Adrenal gland (tissue), 12 donors: ENCODE measurements around the gene ZDHHC4. TPM values are rescaled to one million over a fixed set of nuclear protein-coding genes. Genes with fewer than 3 reads are reported as not detected.

Source experiments
- DNase-seq, 7 donors: peaks; one replicate each; pipeline ENCODE4 v3.0.0-alpha.2; 2019 to 2020
- H3K27ac ChIP-seq, 5 donors: fragments of 200-600 bp; sonication (generic) in 4 of 5; 1 replicate in 3 of 5; 2 replicates in 2 of 5; pipeline versions ENCODE4 v1.5.1 to v1.8.0; 2016 to 2020; ENCODE audit warnings: mild to moderate bottlenecking in 1 of 5
- H3K27me3 ChIP-seq: fragments of 200-600 bp; 2 replicates; pipeline ENCODE4 v1.8.0; 2021
- H3K36me3 ChIP-seq, 2 donors: fragments of 200-600 bp; replicated peaks in 1 of 2; 1 replicate in 1 of 2; 2 replicates in 1 of 2; pipeline versions ENCODE4 v1.5.1 to v1.8.0; 2018 to 2022
- H3K4me1 ChIP-seq, 2 donors: fragments of 200-600 bp; replicated peaks in 1 of 2; 1 replicate in 1 of 2; 2 replicates in 1 of 2; pipeline versions ENCODE4 v1.5.1 to v1.8.0; 2018 to 2021
- H3K4me3 ChIP-seq, 4 donors: fragments of 200-600 bp; sonication (generic) in 3 of 4; one replicate each; pipeline ENCODE4 v1.5.1; 2016 to 2018
- H3K9me3 ChIP-seq, 3 donors: fragments of 200-600 bp; sonication (generic) in 1 of 3; replicated peaks in 1 of 3; 1 replicate in 2 of 3; 2 replicates in 1 of 3; pipeline versions ENCODE4 v1.5.1 to v1.8.0; 2016 to 2021
- CTCF ChIP-seq, 6 experiments: fragments of 450-650 bp in 4 of 6; fragments of 200-600 bp in 2 of 6; sonication (generic) in 1 of 6; IDR thresholded peaks; 1 replicate in 5 of 6; 2 replicates in 1 of 6; pipeline versions ENCODE4 v1.5.1 to v1.8.0; 2016 to 2021; ENCODE audit warnings: antibody characterized with exemption in 6 of 6, mild to moderate bottlenecking in 2 of 6, moderate library complexity in 1 of 6
- POLR2A ChIP-seq, 2 donors: fragments of 450-650 bp; IDR thresholded peaks; one replicate each; pipeline ENCODE4 v1.6.1; 2017; ENCODE audit warnings: antibody characterized with exemption in 2 of 2, mild to moderate bottlenecking in 2 of 2, moderate library complexity in 1 of 2
- WGBS, 4 donors: extraction: QIAGEN DNeasy Blood & Tissue Kit in 2 of 4; methylation state at CpG; one replicate each; pipeline versions ENCODE4 v1.1.5 to v1.1.7; 2013 to 2017; 5-methylcytosine and 5-hydroxymethylcytosine counted together
- intact Hi-C, 2 donors: fragments of 100-400 bp; cut with DNase I; formaldehyde crosslinking; loops; one replicate each; pipeline versions ENCODE4 v1.14.1 to v1.15.0; 2022 to 2023
- polyA plus RNA-seq, 3 donors: library from polyadenylated mRNA; stranded (reverse); fragments of 200-250 nt in 2 of 3; fragments of 350-450 nt in 1 of 3; fragmentation: Illumina TruSeq in 1 of 3; extraction: RNeasy Lipid Tissue Mini Kit (QIAGEN cat#74804) in 1 of 3; gene quantifications; one replicate each; pipeline ENCODE4 v1.2.3, GENCODE V29; 2013 to 2014
- total RNA-seq, 9 donors: library from RNA; depleted of rRNA in 4 of 9; stranded (reverse); fragments of >200 nt in 4 of 9; fragments of 120-200 nt in 1 of 9; fragmentation: NEBNext Ultra II Directional in 1 of 9; extraction: Animal tissue kit (Norgen Biotek cat#: 25700) in 1 of 9; gene quantifications; one replicate each; pipeline versions ENCODE4 v1.1.0 to v1.2.4, GENCODE V29; 2013 to 2023
- donor health status: healthy with polysubstance abuse.
- donor health status: Bipolar disorder and iron deficiency.
- donor health status: DM: yes; HTN: yes; CAD: no.
- donor health status: DM: no; HTN: no; CAD: no.
- donor health status: DM: no; HTN: no; CAD: no.
- donor health status: DM: yes; HTN: yes; CAD: no.

Gene ZDHHC4
- total and polyA plus RNA-seq, 12 donors: 38.5 to 115 (median 70.4) TPM

- intact Hi-C loops: no loop called here
Observed at GRCh38 chr7:6622134-6622710, 45.0 kb downstream of the ZDHHC4 start.

GRCh38 chr7:6623589-6624245, 46.5 kb downstream of the ZDHHC4 start:
- intact Hi-C loops: no loop called here
- no peak overlapping the region for H3K27ac ChIP-seq
- 75 to 85% (median 84%) methylated on average over 11 to 15 of the region's 15 CpGs for WGBS, 4 donors
- H3K27me3 ChIP-seq: no peaks in the 10 kb centered on the region
- TF ChIP-seq CTCF (IDR thresholded peaks at IDR 0.05) (no peak), POLR2A (IDR thresholded peaks at IDR 0.05) (no peak)
- H3K36me3 ChIP-seq: peaks cover 0 to 8% of the 10 kb centered on the region in 2 donors
- no peaks in the 10 kb centered on the region for H3K9me3 ChIP-seq
- no peak overlapping the region for H3K4me3 ChIP-seq
- DNase-seq: no peak
- no peaks in the 10 kb centered on the region for H3K4me1 ChIP-seq

More at GRCh38 chr7:6622134-6622710, 45.0 kb downstream of the ZDHHC4 start:
- Histone ChIP-seq H3K27me3 (no peaks in the 10 kb centered on the region), H3K36me3 (peaks cover 0 to 8% of the 10 kb centered on the region in 2 donors), H3K4me1 (no peaks in the 10 kb centered on the region), H3K27ac (no peak overlapping the region), H3K4me3 (no peak overlapping the region), H3K9me3 (no peaks in the 10 kb centered on the region)
- DNase-seq: no peak
- TF ChIP-seq POLR2A (IDR thresholded peaks at IDR 0.05): no peak
- TF ChIP-seq CTCF (IDR thresholded peaks at IDR 0.05): no peak
- WGBS, 4 donors: 97 to 100% (median 97%) methylated on average over 1 to 67 of the region's 67 CpGs

- intact Hi-C loops: no loop called here
- Histone ChIP-seq H3K4me3 (no peak overlapping the region), H3K27me3 (no peaks in the 10 kb centered on the region), H3K4me1 (no peaks in the 10 kb centered on the region), H3K9me3 (no peaks in the 10 kb centered on the region), H3K27ac (no peak overlapping the region), H3K36me3 (peaks cover 0 to 8% of the 10 kb centered on the region in 2 donors)
- TF ChIP-seq CTCF (IDR thresholded peaks at IDR 0.05) (no peak), POLR2A (IDR thresholded peaks at IDR 0.05) (no peak)
- WGBS, 4 donors: 68 to 85% (median 78%) methylated on average over 3 of the region's 3 CpGs
- no peak for DNase-seq
Observed at GRCh38 chr7:6624246-6624611, 47.0 kb downstream of the ZDHHC4 start.

GRCh38 chr7:6628045-6628444, 50.8 kb downstream of the ZDHHC4 start:
- DNase-seq: no peak
- TF ChIP-seq CTCF (IDR thresholded peaks at IDR 0.05) (no peak), POLR2A (IDR thresholded peaks at IDR 0.05) (no peak)
- Histone ChIP-seq H3K4me3 (no peak overlapping the region), H3K27ac (no peak overlapping the region), H3K4me1 (no peaks in the 10 kb centered on the region), H3K36me3 (no peaks in the 10 kb centered on the region), H3K9me3 (no peaks in the 10 kb centered on the region), H3K27me3 (no peaks in the 10 kb centered on the region)
- WGBS, 4 donors: 74 to 87% (median 81%) methylated on average over 6 of the region's 6 CpGs
- intact Hi-C loops: no loop called here
